ENCODE data around the gene PRR9.

DNA sequence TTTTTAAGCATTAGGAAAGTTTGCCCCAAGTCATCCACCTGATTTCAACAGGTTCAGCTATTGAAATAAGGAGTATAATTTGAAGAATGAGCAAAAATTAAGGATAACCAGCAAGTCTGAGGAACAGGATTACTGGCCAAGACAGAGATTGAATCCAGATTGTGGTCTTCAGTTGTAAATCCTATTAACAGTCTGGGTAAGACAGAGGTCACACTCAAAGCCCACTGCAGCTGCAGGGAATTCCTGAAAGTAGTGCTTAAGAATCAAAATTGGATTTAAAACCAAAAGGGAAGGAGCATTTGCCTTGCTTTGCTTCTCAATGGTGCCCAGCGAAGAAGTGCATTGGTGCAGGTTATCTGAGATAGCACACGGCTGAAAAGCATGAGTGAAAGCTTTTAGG is 35.7 kb downstream of the PRR9 start:
- TF ChIP-seq, protein P1, sequence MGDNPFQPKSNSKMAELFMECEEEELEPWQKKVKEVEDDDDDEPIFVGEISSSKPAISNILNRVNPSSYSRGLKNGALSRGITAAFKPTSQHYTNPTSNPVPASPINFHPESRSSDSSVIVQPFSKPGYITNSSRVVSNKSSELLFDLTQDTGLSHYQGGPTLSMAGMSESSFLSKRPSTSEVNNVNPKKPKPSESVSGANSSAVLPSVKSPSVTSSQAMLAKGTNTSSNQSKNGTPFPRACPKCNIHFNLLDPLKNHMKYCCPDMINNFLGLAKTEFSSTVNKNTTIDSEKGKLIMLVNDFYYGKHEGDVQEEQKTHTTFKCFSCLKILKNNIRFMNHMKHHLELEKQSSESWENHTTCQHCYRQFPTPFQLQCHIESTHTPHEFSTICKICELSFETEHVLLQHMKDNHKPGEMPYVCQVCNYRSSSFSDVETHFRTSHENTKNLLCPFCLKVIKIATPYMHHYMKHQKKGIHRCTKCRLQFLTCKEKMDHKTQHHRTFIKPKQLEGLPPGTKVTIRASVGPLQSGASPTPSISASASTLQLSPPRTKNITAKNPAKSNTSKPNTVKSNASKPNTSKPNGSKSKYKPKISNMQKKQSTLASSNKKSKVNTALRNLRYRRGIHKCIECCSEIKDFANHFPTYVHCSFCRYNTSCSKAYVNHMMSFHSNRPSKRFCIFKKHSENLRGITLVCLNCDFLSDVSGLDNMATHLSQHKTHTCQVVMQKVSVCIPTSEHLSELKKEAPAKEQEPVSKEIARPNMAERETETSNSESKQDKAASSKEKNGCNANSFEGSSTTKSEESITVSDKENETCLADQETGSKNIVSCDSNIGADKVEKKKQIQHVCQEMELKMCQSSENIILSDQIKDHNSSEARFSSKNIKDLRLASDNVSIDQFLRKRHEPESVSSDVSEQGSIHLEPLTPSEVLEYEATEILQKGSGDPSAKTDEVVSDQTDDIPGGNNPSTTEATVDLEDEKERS (tag by site-specific recombination; IDR thresholded peaks at IDR 0.05): no peak
- TF ChIP-seq ZNF292 (tag by site-specific recombination; IDR thresholded peaks at IDR 0.05; ENCODE audit: borderline replicate concordance, low read depth) (no peak), TCF7L2 (IDR thresholded peaks at IDR 0.05; ENCODE audit: borderline replicate concordance, low read depth, low read length) (no peak), MEIS1 (CRISPR knock-in tag; IDR thresholded peaks at IDR 0.05; ENCODE audit: borderline replicate concordance) (no peak), GLI4 (tag by site-specific recombination; IDR thresholded peaks at IDR 0.05) (no peak), YY1 (tag by site-specific recombination; IDR thresholded peaks at IDR 0.05) (no peak), ZNF544 (tag by site-specific recombination; IDR thresholded peaks at IDR 0.05) (no peak), ZBTB1 (tag by site-specific recombination; IDR thresholded peaks at IDR 0.05) (no peak)
- TF ChIP-seq, protein P2, sequence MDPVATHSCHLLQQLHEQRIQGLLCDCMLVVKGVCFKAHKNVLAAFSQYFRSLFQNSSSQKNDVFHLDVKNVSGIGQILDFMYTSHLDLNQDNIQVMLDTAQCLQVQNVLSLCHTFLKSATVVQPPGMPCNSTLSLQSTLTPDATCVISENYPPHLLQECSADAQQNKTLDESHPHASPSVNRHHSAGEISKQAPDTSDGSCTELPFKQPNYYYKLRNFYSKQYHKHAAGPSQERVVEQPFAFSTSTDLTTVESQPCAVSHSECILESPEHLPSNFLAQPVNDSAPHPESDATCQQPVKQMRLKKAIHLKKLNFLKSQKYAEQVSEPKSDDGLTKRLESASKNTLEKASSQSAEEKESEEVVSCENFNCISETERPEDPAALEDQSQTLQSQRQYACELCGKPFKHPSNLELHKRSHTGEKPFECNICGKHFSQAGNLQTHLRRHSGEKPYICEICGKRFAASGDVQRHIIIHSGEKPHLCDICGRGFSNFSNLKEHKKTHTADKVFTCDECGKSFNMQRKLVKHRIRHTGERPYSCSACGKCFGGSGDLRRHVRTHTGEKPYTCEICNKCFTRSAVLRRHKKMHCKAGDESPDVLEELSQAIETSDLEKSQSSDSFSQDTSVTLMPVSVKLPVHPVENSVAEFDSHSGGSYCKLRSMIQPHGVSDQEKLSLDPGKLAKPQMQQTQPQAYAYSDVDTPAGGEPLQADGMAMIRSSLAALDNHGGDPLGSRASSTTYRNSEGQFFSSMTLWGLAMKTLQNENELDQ (tag by site-specific recombination; IDR thresholded peaks at IDR 0.05; ENCODE audit: low read depth): no peak
- TF ChIP-seq, protein P3, sequence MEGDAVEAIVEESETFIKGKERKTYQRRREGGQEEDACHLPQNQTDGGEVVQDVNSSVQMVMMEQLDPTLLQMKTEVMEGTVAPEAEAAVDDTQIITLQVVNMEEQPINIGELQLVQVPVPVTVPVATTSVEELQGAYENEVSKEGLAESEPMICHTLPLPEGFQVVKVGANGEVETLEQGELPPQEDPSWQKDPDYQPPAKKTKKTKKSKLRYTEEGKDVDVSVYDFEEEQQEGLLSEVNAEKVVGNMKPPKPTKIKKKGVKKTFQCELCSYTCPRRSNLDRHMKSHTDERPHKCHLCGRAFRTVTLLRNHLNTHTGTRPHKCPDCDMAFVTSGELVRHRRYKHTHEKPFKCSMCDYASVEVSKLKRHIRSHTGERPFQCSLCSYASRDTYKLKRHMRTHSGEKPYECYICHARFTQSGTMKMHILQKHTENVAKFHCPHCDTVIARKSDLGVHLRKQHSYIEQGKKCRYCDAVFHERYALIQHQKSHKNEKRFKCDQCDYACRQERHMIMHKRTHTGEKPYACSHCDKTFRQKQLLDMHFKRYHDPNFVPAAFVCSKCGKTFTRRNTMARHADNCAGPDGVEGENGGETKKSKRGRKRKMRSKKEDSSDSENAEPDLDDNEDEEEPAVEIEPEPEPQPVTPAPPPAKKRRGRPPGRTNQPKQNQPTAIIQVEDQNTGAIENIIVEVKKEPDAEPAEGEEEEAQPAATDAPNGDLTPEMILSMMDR (tag by site-specific recombination; IDR thresholded peaks at IDR 0.05): no peak
- TF ChIP-seq, protein P4, sequence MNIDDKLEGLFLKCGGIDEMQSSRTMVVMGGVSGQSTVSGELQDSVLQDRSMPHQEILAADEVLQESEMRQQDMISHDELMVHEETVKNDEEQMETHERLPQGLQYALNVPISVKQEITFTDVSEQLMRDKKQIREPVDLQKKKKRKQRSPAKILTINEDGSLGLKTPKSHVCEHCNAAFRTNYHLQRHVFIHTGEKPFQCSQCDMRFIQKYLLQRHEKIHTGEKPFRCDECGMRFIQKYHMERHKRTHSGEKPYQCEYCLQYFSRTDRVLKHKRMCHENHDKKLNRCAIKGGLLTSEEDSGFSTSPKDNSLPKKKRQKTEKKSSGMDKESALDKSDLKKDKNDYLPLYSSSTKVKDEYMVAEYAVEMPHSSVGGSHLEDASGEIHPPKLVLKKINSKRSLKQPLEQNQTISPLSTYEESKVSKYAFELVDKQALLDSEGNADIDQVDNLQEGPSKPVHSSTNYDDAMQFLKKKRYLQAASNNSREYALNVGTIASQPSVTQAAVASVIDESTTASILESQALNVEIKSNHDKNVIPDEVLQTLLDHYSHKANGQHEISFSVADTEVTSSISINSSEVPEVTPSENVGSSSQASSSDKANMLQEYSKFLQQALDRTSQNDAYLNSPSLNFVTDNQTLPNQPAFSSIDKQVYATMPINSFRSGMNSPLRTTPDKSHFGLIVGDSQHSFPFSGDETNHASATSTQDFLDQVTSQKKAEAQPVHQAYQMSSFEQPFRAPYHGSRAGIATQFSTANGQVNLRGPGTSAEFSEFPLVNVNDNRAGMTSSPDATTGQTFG (tag by site-specific recombination; IDR thresholded peaks at IDR 0.05; ENCODE audit: borderline replicate concordance): no peak
- TF ChIP-seq, protein P5, sequence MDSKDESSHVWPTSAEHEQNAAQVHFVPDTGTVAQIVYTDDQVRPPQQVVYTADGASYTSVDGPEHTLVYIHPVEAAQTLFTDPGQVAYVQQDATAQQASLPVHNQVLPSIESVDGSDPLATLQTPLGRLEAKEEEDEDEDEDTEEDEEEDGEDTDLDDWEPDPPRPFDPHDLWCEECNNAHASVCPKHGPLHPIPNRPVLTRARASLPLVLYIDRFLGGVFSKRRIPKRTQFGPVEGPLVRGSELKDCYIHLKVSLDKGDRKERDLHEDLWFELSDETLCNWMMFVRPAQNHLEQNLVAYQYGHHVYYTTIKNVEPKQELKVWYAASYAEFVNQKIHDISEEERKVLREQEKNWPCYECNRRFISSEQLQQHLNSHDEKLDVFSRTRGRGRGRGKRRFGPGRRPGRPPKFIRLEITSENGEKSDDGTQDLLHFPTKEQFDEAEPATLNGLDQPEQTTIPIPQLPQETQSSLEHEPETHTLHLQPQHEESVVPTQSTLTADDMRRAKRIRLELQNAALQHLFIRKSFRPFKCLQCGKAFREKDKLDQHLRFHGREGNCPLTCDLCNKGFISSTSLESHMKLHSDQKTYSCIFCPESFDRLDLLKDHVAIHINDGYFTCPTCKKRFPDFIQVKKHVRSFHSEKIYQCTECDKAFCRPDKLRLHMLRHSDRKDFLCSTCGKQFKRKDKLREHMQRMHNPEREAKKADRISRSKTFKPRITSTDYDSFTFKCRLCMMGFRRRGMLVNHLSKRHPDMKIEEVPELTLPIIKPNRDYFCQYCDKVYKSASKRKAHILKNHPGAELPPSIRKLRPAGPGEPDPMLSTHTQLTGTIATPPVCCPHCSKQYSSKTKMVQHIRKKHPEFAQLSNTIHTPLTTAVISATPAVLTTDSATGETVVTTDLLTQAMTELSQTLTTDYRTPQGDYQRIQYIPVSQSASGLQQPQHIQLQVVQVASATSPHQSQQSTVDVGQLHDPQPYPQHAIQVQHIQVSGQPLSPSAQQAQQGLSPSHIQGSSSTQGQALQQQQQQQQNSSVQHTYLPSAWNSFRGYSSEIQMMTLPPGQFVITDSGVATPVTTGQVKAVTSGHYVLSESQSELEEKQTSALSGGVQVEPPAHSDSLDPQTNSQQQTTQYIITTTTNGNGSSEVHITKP (tag by site-specific recombination; IDR thresholded peaks at IDR 0.05): no peak

Measured in HEK293 (cell line).